Epithelial cell of esophagus (primary cell): ENCODE results near the gene DROSHA.
"Not testable (repeated sequence)": the region's sequence is repeated elsewhere in the genome, so short reads cannot be mapped to it uniquely, and the experiment has no call there.

Experiments
- DNase-seq: peaks from one replicate; pipeline ENCODE4 v3.0.0; 2010; ENCODE audit warnings: low read depth
- H3K4me3 ChIP-seq: 2 replicates; pipeline ENCODE4 v1.5.1; 2011; ENCODE audit warnings: mild to moderate bottlenecking, low read length, control low read depth
- CTCF ChIP-seq: IDR thresholded peaks from 2 replicates; pipeline ENCODE4 v1.5.1; 2011; ENCODE audit warnings: low read depth, mild to moderate bottlenecking, low read length, control low read depth, inconsistent platforms; ENCODE audit not compliant: insufficient read depth; ENCODE audit errors: missing control alignments

DROSHA gene

GRCh38 chr5:31364881-31365636 is 166.8 kb downstream of the DROSHA start:
- no peak for TF ChIP-seq CTCF
- DNase-seq: no peak
- H3K4me3 ChIP-seq: no peak overlapping the region

- no peak for TF ChIP-seq CTCF
- no peak for DNase-seq
- no peak overlapping the region for H3K4me3 ChIP-seq
Observed at GRCh38 chr5:31362931-31363568, 168.8 kb downstream of the DROSHA start.

GRCh38 chr5:31362529-31362900 is 169.4 kb downstream of the DROSHA start:
- H3K4me3 ChIP-seq: no peak overlapping the region
- DNase-seq: no peak
- TF ChIP-seq CTCF: no peak

GRCh38 chr5:31361704-31362528 is 170.0 kb downstream of the DROSHA start:
- not testable (repeated sequence) for DNase-seq, H3K4me3 ChIP-seq

GRCh38 chr5:31361234-31361633 is 170.7 kb downstream of the DROSHA start:
- TF ChIP-seq CTCF: no peak
- H3K4me3 ChIP-seq: no peak overlapping the region
- peak; percentile 36 for DNase-seq

- DNase-seq: no peak
- no peak overlapping the region for H3K4me3 ChIP-seq
- no peak for TF ChIP-seq CTCF
Observed at GRCh38 chr5:31359839-31360238, 172.1 kb downstream of the DROSHA start.

GRCh38 chr5:31357038-31357437 is 174.9 kb downstream of the DROSHA start:
- H3K4me3 ChIP-seq: no peak overlapping the region
- TF ChIP-seq CTCF: no peak
- DNase-seq: no peak
